Measurements from ENCODE around the gene KPNA6.

DNA sequence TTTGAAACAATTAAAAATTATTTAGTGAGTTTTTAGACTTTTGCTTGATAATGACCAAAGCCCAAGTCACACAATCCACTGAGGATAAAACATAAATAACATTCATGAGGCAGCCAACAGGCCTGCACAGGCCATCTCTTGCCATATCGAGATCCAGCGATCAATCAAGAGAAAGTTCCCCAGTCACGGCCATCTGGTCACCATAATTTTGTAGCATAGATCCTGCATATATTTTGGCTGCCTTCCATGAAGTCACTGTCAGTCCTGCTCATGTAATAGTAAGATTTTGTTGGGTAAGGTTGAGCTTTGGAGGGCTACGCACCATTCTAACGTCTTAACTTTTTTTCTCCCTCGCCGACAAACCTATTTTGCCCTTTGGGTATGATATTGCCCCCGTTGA is 17.5 kb downstream of the KPNA6 start:
- TF ChIP-seq, protein P1, sequence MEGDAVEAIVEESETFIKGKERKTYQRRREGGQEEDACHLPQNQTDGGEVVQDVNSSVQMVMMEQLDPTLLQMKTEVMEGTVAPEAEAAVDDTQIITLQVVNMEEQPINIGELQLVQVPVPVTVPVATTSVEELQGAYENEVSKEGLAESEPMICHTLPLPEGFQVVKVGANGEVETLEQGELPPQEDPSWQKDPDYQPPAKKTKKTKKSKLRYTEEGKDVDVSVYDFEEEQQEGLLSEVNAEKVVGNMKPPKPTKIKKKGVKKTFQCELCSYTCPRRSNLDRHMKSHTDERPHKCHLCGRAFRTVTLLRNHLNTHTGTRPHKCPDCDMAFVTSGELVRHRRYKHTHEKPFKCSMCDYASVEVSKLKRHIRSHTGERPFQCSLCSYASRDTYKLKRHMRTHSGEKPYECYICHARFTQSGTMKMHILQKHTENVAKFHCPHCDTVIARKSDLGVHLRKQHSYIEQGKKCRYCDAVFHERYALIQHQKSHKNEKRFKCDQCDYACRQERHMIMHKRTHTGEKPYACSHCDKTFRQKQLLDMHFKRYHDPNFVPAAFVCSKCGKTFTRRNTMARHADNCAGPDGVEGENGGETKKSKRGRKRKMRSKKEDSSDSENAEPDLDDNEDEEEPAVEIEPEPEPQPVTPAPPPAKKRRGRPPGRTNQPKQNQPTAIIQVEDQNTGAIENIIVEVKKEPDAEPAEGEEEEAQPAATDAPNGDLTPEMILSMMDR (IDR thresholded peaks at IDR 0.05; ENCODE audit: insufficient read depth, low read length): no peak
- no peak for TF ChIP-seq POLR2AphosphoS5 (IDR thresholded peaks at IDR 0.05; ENCODE audit: low read depth)
